Left hindlimb (tissue), 1 donor: ENCODE measurements around the gene EFHD2.
"Not testable (repeated sequence)": the region's sequence is repeated elsewhere in the genome, so short reads cannot be mapped to it uniquely, and the experiment has no call there.

Experiments
- DNase-seq: peaks from one replicate; pipeline ENCODE4 v3.0.0-alpha.2; 2018

Gene EFHD2

DNA sequence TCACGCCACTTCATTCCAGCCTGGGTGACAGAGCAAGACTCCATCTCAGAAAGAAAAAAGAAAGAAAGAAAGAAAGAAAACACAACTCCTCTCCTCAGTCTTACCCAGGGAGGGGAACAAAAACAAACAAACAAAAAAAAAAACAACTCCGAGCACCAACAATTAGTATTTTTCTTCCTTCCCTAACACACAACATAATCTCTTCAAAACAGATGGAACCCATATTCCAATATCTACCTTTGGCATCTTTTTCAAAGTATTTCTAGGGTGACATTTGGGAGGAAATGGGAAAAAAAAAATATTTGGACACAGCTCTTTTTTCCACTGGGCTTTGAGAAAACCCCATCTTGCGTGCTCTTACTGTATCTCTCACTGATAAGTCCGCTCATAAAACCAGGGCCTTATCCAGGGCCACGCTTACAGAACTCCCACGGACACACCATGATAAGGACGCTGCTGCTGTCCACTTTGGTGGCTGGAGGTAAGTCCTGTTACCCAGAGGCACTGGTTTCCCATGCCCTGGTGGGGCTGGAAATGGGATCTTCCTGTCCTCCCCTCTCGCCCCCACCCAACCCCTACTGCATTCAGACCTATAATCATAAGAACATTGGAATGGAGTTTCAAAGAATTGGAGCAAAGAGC lies 46.7 kb downstream of the EFHD2 start, which contains the start of gene CELA2A:
TSS of gene CELA2A (plus strand) at position 420 of the 642 bp plus-strand sequence. CDS start at position 442, 22 bp downstream.
- DNase-seq, result no peak

DNA sequence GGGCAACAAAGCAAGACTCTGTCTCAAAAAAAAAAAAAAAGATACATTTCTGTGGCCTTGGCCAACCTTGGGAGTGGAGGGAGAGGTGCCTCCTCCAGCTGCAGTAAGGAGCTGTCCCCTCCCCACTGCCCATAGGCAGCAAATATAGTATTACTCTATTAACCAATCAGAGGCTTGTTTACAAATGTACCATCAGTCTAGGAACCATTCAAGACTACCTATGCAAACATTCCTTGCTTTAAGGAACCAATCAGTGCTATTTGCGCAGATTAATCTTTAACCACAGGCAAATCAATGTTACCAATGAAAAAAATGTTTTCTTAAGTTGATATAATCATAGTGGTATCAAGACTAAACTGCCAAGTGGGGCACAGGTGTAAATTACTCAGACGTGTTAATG lies 47.9 kb downstream of the EFHD2 start:
- DNase-seq, result no peak

DNA sequence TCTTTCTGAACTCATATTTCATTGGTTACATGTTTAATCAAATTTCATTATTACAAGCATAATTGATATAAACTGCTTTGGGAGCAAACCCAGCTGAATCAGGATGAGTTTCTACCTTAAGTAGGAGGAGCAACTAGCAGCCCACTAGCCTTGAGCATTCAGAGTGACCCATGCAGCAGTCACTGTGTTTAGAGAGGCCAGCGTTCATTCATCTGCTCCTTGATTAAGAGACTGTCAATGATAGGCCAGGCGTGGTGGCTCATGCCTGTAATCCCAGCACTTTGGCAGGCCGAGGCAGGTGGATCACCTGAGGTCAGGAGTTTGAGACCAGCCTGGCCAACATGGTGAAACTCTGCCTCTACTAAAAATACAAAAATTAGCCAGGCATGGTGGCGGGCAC lies 48.7 kb downstream of the EFHD2 start:
- DNase-seq, result not testable (repeated sequence)

DNA sequence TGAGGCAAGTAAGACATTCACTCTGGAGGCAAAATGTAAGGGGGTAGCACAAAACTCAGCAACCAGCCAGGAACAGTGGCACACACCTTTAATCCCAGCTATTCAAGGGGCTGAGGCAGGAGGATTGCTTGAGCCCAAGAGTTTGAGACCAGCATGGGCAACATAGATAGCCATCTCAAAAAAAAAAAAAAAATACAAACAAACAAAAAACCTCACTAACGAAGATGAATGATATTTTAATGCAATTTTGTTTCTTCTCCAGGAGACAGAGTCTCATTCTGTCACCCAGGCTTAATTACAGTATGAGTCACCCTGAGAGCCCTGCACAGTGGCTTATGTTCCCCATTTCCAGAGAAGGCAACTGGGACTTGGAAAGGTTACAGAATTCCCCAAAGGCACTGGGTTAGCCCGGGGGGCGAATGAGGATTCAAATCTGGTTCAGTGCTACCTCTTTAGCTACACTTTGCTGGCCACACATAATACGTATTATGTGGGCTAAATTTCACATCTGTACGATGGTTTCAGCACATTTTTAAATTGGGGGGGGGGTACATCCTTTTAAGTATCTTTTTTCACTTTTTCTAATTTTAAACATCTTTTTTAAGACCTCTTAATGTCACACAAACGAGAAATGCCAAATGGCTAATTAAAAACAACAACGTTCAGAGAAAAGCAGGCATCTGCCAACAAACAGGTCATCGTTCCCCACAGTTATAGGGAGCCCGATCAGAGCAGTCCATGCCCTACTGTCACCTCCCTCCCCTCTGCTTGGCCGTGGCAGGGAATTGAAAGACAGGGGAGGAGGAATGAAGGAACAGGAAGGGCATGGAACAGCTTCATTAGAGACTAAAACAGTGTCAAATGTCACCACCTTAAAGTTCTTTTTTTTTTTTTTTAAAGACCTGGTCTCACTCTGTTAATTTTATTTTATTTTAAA lies 50.4 kb downstream of the EFHD2 start:
- no peak for DNase-seq

DNA sequence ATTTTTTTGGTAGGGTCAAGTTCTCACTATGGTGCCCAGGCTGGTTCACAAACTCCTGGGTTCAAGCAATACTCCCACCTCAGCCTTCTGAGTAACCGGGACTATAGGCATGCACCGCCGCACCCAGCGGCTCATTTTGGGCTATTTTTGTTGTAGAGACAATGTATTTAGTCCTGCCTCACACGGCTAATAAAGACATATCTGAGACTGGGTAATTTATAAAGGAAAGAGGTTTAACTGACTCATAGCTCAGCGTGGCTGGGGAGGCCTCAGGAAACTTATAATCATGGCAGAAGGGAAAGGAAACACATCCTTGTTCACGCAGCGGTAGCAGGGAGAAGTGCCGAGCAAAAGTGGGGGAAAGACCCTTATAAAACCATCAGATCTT lies 51.0 kb downstream of the EFHD2 start:
- no peak for DNase-seq

DNA sequence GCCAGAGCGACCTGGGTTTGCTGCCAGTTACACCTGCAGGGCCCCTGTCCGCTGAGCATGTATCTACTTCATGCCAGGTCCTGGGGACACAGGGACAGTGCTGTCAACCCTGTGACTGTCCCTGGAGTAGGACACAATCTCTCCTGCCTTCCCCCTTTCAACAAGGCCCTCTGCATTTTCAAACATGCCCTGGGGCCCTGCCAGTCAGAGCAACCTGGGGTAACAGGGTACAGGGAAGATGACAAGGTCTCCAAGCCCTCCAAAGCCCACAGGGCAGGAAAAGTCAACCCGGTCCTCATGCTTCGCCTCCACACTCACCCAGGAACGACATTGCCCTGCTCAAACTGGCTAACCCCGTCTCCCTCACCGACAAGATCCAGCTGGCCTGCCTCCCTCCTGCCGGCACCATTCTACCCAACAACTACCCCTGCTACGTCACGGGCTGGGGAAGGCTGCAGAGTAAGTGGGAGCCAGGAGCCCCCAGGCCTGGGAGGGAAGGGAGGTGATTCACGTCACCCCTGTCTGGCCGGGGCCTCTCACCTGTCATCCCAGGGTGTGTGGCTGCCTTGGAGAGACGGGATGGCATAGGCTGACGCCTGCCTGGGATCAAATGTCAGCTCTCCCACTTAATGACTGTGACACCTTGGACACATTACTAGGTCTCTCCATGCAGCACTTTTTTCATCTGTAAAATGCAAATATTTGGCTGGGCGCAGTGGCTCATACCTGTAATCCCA lies 53.5 kb downstream of the EFHD2 start:
- not testable (repeated sequence) for DNase-seq

DNA sequence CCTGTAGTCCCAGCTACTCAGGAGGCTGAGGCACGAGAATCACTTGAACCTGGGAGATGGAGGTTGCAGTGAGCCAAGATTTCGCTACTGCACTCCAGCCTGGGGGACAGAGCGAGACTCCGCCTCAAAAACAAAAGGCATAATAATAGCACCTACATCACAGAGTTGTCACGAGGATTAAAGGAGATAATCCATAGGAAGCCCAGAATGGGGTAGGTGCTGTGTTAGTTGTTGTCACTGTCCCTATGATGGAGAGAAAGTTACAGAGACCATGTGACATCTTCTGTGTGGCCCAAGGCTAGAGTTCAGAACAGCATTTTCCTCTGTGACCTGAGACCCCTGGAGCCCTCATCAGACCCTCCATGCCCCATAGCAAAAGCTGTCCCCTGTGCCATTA lies 54.2 kb downstream of the EFHD2 start:
- DNase-seq, result not testable (repeated sequence)

DNA sequence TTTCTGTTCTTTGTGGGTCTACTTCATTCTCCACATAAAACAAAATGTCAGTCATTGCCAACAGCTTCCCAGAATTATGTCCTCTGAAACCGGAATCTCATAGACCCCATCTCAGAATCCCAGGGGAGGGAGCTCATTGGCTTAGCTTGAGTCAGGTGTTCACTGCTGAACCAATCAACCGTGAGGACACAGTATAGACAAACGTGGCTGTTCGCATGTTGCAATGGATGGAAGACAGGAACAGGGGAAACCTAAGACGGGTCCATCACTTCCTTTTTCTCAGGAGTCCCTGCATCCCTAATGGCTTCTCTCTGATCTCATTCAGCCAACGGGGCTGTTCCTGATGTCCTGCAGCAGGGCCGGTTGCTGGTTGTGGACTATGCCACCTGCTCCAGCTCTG lies 56.0 kb downstream of the EFHD2 start:
- no peak for DNase-seq

DNA sequence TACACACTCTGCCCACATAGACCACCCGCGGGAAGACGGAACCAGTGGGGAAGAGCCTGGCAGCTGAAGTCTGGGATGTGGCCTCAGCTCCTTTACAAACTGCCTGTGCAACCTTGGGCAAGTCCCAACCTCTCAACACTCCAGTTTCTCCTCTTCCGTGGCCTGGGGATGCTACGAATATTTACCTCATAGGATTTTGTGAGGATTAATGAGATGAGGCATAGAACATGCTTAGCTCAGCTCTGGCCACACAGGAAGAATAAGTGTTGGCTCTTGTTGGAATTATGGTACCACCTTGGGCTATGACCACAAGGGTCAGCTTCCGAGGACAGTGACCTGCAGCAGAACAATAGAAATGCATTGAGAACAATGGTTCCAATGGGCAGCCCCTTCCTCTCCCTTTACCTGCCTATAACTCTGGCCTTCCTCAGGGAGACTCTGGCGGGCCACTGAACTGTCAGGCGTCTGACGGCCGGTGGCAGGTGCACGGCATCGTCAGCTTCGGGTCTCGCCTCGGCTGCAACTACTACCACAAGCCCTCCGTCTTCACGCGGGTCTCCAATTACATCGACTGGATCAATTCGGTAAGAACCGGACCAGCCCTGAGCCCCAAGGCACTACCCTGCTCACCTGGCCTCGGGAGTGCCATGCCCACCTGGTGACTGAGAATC lies 57.4 kb downstream of the EFHD2 start:
- not testable (repeated sequence) for DNase-seq

DNA sequence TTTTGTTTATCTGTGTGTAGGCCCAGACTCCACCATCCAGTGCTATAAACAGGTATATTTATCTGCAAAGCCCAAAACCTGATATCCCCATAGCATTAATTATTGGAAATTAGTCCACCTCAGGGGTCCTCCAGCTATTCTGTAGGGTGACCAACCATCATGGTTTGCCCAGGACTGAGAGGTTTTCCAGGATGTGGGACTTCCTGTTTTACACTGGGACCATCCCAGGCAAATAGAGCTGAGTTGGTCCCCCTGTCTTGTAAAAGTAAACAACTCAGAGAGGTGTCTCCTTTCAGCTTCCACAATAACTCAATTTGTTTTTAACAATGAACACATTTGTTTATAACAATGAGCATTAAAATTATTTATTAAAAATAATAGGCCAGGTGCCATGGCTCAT lies 58.5 kb downstream of the EFHD2 start:
- no peak for DNase-seq

DNA sequence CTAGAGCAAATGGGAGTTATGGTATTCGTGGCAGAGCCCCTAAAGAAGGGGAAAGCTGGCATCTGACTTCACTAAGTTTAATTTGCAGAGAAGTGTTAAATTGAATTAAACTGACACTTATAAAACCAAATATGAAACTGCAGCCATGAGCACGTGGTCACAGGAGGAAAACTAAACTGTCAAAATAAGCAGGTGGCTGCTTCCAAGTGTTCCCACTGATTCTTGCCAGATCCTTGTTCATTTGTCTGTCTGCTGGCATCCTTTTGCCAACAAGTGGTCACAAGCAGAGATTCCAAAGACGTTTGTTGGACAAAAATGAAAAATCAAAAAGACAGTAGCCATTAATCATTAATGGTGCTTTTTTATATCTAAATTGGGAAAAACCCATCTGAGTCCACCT lies 59.7 kb downstream of the EFHD2 start:
- DNase-seq, result no peak

DNA sequence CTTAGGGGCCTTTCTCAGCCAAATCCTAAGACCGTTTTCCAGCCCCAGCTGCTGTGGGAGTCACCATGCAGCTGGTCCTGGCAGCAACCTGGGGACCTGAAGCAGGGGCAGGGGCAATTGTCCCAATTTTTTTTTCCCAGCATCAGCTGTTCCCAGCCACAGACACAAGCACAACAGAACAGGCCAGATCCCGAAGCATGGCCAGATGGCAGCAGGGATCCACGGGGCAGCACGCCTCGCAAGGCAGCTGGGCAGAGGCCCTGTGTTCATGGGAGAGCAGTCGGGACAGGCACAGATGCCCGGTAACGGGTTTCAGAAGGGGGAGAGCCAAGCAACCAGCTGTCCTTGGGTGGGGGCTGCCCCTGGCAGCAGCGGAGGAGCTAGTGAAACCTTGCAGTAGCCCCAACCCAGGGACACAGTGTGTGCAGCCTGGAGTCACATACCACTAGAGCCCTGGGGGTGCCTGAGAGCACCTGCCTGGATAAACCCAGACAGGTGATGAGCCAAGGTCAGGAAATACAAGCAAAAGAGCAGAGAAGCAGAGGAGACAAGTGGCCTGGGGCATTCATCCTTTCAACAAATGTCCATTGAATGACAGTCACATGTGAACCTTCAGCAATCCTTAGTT lies 60.2 kb downstream of the EFHD2 start:
- DNase-seq, result peak; percentile 81

DNA sequence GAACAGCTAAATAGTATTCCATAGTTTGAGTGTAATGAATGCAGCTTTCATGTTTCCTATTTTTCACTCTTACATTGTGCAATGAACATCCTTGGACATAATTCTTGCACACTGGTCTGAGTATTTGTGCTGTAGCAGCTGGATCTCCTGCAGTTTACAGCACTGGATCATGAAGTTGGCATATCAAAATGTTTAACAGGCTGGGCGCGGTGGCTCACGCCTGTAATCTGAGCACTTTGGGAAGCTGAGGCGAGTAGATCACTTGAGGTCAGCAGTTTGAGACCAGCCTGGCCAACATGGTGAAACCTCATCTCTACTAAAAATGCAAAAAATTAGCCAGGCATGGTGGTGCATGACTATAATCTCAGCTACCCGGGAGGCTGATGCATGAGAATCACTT lies 61.4 kb downstream of the EFHD2 start:
- DNase-seq, result not testable (repeated sequence)

DNA sequence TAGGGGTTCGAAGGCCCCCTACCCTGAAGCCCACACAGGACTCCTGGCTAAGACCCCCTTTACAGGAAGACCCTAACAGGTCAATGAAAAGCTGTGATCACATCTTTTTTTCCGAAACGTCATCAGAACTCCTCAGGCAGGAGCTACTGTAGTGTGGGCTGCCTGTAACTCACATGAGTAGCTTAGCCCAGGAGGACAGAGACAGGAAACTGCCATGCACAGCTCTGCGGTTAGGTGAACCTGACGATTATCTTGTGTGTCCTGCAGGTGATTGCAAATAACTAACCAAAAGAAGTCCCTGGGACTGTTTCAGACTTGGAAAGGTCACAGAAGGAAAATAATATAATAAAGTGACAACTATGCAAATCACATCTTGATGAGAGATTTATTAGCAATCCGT lies 62.0 kb downstream of the EFHD2 start:
- not testable (repeated sequence) for DNase-seq

DNA sequence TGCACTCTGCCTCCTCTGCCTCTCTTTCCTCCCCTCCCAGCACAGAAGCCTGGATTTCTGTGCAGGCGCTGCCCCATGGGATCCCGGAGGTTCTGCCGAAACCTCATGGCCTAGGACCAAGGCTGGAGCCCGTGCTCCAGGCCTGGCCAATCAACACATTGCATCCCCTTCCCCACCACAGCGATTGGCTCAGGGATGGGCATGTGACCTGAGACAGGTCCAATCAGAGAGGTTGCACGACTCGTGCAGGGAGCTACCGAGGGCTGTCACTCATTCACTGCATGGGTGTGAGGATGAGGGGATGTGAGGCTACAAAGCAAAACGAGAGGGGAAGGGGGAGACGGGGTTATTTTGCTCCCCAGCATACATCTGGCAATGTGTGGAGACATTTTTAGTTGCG lies 62.9 kb downstream of the EFHD2 start:
- DNase-seq, result no peak

DNA sequence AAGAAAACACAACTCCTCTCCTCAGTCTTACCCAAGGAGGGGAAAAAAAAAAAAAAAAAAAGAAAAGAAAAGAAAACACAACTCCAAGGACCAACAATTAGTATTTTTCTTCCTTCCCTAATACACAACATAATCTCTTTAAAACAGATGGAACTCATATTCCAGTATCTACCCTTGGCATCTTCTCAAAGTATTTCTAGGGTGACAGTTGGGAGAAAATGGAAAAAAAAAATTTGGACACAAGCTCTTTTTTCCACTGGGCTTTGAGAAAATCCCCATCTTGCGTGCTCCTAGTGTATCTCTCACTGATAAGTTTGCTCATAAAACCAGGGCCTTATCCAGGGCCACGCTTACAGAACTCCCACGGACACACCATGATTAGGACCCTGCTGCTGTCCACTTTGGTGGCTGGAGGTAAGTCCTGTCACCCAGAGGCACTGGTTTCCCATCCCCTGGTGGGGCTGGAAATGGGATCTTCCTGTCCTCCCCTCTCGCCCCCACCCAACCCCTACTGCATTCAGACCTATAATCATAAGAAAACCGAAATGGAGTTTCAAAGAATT lies 66.1 kb downstream of the EFHD2 start, which contains the start of gene CELA2B:
TSS of gene CELA2B (plus strand) at position 353 of the 563 bp plus-strand sequence. CDS start at position 375, 22 bp downstream.
- DNase-seq, result no peak

DNA sequence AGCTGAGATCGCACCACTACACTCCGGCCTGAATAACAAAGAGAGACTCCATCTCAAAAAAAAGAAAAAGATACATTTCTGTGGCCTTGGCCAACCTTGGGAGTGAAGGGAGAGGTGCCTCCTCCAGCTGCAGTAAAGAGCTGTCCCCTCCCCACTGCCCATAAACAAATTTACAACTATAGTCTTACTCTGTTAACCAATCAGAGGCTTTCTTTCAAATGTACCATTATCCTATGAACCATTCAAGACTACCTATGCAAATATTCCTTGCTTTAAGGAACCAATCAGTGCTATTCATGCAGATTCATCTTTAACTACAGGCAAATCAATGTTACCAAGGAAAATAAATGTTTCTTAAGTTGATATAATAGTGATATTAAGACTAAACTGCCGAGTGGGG lies 67.2 kb downstream of the EFHD2 start:
- DNase-seq, result no peak

DNA sequence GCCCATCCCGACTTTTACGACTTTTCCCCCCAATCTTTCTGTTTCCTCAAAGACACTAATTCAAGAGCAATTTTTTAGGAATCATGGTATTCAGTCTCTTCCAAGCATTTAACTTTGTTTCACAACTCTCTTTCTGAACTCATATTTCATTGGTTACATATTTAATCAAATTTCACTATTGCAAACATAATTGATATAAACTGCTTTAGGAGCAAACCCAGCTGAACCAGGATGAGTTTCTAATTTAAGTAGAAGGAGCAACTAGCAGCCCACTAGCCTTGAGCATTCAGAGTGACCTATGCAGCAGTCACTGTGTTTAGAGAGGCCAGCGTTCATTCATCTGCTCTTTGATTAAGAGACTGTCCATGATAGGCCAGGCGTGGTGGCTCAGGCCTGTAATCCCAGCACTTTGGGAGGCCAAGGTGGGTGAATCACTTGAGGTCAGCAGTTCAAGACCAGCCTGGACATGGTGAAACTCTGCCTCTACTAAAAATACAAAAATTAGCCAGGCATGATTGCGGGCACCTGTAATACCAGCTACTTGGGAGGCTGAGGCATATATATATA lies 68.0 kb downstream of the EFHD2 start:
- DNase-seq, result no peak
